ENCODE results near the gene SNRNP48.

The SNRNP48 gene

DNA sequence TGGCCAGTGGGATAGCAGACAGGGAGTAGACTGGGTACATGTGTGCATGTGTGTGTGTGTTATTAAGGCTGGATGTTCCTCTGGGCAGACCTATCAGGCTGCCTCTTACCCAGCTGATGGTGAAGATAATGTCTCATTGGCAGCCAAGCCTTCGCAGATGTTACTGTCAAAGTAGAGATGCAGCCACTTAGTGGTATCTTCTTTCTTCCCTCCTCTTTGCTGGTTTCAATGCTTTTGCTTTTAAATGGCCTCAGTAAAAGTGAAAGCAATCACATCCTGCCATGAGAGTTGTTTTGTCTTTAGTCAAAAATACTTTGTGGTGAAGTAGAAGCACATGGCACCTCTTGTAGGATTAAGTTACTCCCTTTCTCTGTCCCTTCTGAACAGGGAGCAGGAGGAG lies 57.5 kb downstream of the SNRNP48 start:
- H2AFZ ChIP-seq (ENCODE audit: low read depth, low read length), result peak overlapping the region; percentile 23; the same call in 1 of the 2 replicates
- no peaks in the 10 kb centered on the region for H3K9me3 ChIP-seq (ENCODE audit: insufficient read depth, low read length)
- H3K79me2 ChIP-seq (ENCODE audit: low read length), result no peaks in the 10 kb centered on the region
- H3K4me3 ChIP-seq (ENCODE audit: low read length), result no peak overlapping the region
- no peaks in the 10 kb centered on the region for H3K36me3 ChIP-seq (replicated peaks; ENCODE audit: low read depth, low read length)
- no peaks in the 10 kb centered on the region for H3K27me3 ChIP-seq (ENCODE audit: low read depth, low read length)
- no peak overlapping the region for H3K27ac ChIP-seq (ENCODE audit: low read length)
- H3K4me1 ChIP-seq (ENCODE audit: low read length), result peaks cover 32% of the 10 kb centered on the region
- no peaks in the 10 kb centered on the region for H4K20me1 ChIP-seq (ENCODE audit: insufficient read depth, low read length)
- peak overlapping the region; percentile 43 for H3K4me2 ChIP-seq (ENCODE audit: low read length)
- TF ChIP-seq, protein P1, sequence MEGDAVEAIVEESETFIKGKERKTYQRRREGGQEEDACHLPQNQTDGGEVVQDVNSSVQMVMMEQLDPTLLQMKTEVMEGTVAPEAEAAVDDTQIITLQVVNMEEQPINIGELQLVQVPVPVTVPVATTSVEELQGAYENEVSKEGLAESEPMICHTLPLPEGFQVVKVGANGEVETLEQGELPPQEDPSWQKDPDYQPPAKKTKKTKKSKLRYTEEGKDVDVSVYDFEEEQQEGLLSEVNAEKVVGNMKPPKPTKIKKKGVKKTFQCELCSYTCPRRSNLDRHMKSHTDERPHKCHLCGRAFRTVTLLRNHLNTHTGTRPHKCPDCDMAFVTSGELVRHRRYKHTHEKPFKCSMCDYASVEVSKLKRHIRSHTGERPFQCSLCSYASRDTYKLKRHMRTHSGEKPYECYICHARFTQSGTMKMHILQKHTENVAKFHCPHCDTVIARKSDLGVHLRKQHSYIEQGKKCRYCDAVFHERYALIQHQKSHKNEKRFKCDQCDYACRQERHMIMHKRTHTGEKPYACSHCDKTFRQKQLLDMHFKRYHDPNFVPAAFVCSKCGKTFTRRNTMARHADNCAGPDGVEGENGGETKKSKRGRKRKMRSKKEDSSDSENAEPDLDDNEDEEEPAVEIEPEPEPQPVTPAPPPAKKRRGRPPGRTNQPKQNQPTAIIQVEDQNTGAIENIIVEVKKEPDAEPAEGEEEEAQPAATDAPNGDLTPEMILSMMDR (IDR thresholded peaks at IDR 0.05; ENCODE audit: low read depth, low read length), result no peak
- TF ChIP-seq EZH2phosphoT487 (IDR thresholded peaks at IDR 0.05; ENCODE audit: low read depth), result no peak
- no peak overlapping the region for H3K9ac ChIP-seq (ENCODE audit: low read length)

DNA sequence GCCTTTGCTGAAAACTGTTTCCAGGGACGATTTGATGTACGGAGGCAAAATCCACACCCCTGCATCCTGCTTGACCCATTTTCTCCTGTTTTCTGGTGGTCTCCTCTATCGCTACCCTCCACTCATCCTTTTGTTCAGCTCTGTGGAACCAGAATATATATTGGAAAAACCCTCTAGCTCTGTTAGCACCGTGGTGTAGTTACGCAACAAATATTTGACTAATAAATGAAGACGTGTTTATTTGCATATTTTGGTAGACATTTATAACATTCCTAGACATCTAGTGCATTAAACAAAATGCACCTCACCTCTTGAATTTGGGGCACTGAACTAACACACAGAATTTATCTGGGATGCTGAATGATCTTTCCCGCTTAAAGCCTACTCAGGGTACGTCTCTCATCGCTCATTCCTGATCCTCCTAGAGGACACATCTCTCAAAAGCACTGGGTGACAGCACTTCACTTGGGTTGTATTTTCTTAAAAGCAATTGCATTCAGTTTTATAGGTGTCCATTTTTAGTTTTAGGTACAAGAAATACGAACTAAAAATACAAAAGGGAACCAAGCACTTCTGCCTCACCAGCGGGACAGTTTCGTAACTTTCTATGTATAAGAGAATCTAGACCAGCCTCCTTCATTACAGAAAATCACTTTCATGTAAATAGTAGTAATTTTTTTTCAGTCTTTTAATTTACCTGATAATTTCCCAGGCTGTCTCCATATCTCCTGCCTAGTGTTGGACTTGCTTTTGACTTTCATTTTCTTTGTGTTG lies 59.2 kb downstream of the SNRNP48 start:
- H3K4me3 ChIP-seq (ENCODE audit: low read length), result peak overlapping the region; percentile 62
- no peak overlapping the region for H3K27ac ChIP-seq (ENCODE audit: low read length)
- H3K4me1 ChIP-seq (ENCODE audit: low read length), result peaks cover 32% of the 10 kb centered on the region
- no peaks in the 10 kb centered on the region for H3K36me3 ChIP-seq (replicated peaks; ENCODE audit: low read depth, low read length)
- TF ChIP-seq, protein P1 (IDR thresholded peaks at IDR 0.05; ENCODE audit: low read depth, low read length), result no peak
- no peak for TF ChIP-seq EZH2phosphoT487 (IDR thresholded peaks at IDR 0.05; ENCODE audit: low read depth)
- no peaks in the 10 kb centered on the region for H3K79me2 ChIP-seq (ENCODE audit: low read length)
- no peaks in the 10 kb centered on the region for H3K9me3 ChIP-seq (ENCODE audit: insufficient read depth, low read length)
- no peaks in the 10 kb centered on the region for H4K20me1 ChIP-seq (ENCODE audit: insufficient read depth, low read length)
- peak overlapping the region; percentile 73 for H3K4me2 ChIP-seq (ENCODE audit: low read length)
- H3K27me3 ChIP-seq (ENCODE audit: low read depth, low read length), result no peaks in the 10 kb centered on the region
- H2AFZ ChIP-seq (ENCODE audit: low read depth, low read length), result no peak overlapping the region
- H3K9ac ChIP-seq (ENCODE audit: low read length), result no peak overlapping the region

DNA sequence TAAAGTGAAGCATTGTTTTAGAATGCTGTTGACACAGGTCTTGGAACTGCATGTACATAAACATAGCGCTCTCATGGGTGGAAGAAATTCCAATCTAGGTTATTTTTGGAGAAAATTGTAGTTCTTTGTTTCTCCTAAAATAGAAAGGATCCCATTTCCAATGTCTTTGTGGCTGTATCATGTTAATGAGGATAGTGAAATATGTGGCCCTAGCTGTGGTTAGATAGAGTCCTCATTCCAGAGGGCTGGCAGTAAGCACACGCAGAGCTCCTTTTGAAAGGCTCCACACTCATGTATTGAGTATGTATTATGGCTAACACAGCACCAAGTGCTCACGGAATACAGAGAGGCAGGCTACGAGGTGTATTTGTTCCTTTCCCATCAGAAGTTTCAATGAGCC lies 60.9 kb downstream of the SNRNP48 start:
- Histone ChIP-seq H3K79me2 (ENCODE audit: low read length) (no peaks in the 10 kb centered on the region), H3K4me3 (ENCODE audit: low read length) (no peak overlapping the region), H3K9ac (ENCODE audit: low read length) (no peak overlapping the region), H3K9me3 (ENCODE audit: insufficient read depth, low read length) (no peaks in the 10 kb centered on the region), H3K27me3 (ENCODE audit: low read depth, low read length) (no peaks in the 10 kb centered on the region), H3K4me2 (ENCODE audit: low read length) (no peak overlapping the region), H4K20me1 (ENCODE audit: insufficient read depth, low read length) (no peaks in the 10 kb centered on the region), H3K27ac (ENCODE audit: low read length) (no peak overlapping the region), H2AFZ (ENCODE audit: low read depth, low read length) (no peak overlapping the region), H3K36me3 (replicated peaks; ENCODE audit: low read depth, low read length) (no peaks in the 10 kb centered on the region), H3K4me1 (ENCODE audit: low read length) (peaks cover 32% of the 10 kb centered on the region)
- TF ChIP-seq, protein P1 (IDR thresholded peaks at IDR 0.05; ENCODE audit: low read depth, low read length), result no peak
- no peak for TF ChIP-seq EZH2phosphoT487 (IDR thresholded peaks at IDR 0.05; ENCODE audit: low read depth)

DNA sequence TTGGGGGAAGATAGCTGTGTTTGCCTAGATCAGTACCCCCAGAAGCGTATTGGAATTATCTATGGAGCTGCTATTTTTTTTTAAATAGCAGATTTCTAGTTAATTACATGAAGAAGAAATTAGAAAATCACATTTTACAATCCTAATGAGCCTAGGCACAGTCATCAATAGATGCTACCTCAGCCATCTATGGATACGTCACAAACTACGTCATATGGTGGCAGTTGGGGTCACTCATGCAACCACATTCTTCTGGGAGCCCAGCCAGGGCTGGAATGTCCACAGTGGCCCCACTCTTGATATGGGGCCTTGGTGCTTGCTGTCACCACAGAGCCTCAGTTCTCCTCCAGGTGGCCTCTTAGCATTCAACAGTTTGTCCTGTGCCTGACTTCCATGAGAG lies 63.0 kb downstream of the SNRNP48 start:
- H2AFZ ChIP-seq (ENCODE audit: low read depth, low read length), result no peak overlapping the region
- TF ChIP-seq, protein P1 (IDR thresholded peaks at IDR 0.05; ENCODE audit: low read depth, low read length), result no peak
- no peak for TF ChIP-seq EZH2phosphoT487 (IDR thresholded peaks at IDR 0.05; ENCODE audit: low read depth)

More for the DNA sequence above, 63.0 kb downstream of the SNRNP48 start:
- Histone ChIP-seq H3K27ac (ENCODE audit: low read length) (no peak overlapping the region), H3K4me2 (ENCODE audit: low read length) (no peak overlapping the region), H3K79me2 (ENCODE audit: low read length) (no peaks in the 10 kb centered on the region), H3K9ac (ENCODE audit: low read length) (no peak overlapping the region), H3K4me1 (ENCODE audit: low read length) (peaks cover 24% of the 10 kb centered on the region), H3K9me3 (ENCODE audit: insufficient read depth, low read length) (no peaks in the 10 kb centered on the region), H4K20me1 (ENCODE audit: insufficient read depth, low read length) (no peaks in the 10 kb centered on the region), H3K27me3 (ENCODE audit: low read depth, low read length) (0 out of 2 replicates have a peak, but pooled peaks cover 4% of the 10 kb centered on the region), H3K4me3 (ENCODE audit: low read length) (no peak overlapping the region), H3K36me3 (replicated peaks; ENCODE audit: low read depth, low read length) (no peaks in the 10 kb centered on the region)

All from OCI-LY3 (cell line).